GM19467 (cell line): ENCODE data around the gene ZSCAN9.

Experiments used
- ATAC-seq: cut with Tn5 transposase; IDR thresholded peaks from one replicate; pipeline ENCODE4 v1.9.1; 2021; ENCODE audit warnings: mild to moderate bottlenecking, moderate library complexity; ENCODE audit not compliant: unreplicated experiment

ZSCAN9 gene

GRCh38 chr6:28220257-28221133, 4.6 kb upstream of the ZSCAN9 start:
- ATAC-seq, result no peak

GRCh38 chr6:28224131-28225055, 682 bp upstream of the ZSCAN9 start:
- no peak for ATAC-seq

GRCh38 chr6:28226460-28226859, 1.4 kb downstream of the ZSCAN9 start:
- ATAC-seq, result no peak

GRCh38 chr6:28232785-28233184, 7.7 kb downstream of the ZSCAN9 start:
- no peak for ATAC-seq

DNA sequence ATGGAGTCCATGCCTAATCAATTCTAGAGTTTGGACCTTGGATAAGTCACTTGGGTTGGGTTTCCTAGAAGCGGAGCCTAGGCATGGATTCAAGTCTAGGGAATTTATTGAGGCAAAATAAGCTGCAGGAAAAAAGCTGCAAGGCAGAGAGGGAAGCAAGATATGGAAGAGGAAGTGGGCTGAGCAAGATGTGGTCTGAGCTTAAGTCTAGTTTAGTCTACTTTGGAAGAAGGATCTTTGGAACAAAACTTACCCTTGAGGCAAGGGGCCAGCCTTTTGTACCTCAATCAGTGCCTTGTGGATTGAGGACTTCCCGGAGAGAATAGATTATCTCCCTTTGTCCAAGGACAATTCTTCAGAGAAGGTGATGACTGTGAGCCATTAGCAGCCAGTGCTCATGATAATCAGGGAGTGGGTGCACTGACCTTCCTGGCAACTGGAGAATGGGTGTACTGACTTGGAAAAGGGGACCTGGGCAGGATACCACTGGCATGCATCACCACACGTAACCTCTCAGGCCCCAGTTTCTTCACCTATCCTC, 10.9 kb downstream of the ZSCAN9 start:
- no peak for ATAC-seq

- no peak for ATAC-seq
Measured at GRCh38 chr6:28239636-28240035, 14.6 kb downstream of the ZSCAN9 start.

DNA sequence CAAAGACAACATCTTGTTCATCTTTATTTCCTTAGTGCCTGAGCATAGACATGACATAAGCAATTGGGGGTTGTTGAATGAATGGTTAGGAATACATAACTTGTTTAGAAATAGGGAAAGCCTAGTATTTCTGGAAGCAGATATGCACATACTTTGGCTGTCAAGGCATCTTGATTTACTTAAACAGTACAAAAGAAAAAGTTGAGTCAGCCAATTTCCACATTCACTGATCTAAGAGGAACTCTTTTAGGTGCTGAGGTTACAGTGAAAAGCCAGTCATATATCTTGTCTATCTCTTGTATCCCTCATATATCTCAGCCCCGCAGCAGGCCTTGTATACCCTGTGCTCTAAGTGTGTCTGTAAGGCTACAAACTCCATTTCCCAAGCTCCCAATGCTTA, 15.4 kb downstream of the ZSCAN9 start:
- no peak for ATAC-seq

DNA sequence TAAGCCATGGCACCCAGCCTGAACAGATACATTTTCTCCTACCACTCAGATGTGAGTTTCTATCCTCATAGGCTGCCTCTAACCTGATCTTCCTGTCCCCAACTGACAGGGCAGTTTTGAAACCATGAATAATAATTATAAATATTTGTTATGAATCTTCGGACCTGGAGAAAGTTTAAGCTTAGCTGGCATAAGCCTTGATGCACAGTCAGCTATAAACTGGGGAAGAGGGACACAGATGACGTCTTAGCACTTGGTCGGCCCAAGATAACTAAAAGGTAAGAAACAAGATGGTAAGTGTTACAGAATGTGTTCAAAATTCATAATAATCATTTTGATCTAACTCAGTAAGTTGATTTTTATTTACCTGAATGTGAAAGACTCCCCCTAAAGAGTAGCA, 18.9 kb downstream of the ZSCAN9 start:
- no peak for ATAC-seq

- ATAC-seq, result no peak
Measured at GRCh38 chr6:28245206-28245941, 20.3 kb downstream of the ZSCAN9 start.

DNA sequence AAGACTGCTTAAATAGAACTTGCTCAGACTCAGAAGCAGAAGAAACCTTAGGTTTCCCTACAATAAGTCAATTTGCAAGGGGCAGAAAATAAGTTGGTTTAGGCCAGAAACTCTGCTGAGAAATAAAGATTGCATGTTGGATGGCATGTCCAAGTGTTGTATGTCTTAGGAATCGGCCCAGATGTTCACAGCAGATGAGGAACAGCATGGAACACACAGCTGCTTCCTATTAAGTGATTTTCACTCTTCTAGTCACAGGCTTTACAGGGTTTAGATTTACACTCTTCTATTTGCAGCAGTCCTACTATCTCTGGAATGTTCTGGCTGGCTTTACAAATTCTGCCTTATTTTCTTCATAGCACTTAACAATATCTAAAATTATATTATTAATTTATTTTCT, 23.8 kb downstream of the ZSCAN9 start:
- no peak for ATAC-seq

- ATAC-seq, result no peak
Measured at GRCh38 chr6:28250747-28251146, 25.7 kb downstream of the ZSCAN9 start.

DNA sequence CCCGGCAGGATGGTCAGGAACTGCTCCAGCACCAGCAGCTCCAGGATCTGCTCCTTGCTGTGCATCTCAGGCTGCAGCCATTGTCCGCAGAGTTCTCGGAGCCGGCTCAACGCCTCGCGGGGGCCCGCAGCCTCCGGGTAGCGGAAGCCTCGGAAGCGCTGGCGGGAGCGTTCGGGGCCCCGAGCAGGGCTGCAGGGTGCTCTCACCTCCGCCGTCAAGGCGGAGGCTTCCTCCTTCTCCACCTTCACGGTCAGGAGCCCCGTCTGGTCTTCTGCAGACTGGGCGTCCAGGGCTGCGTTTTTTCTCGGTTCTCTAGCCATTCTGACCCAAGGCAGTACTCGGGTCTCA, 26.6 kb downstream of the ZSCAN9 start:
- ATAC-seq, result peak; percentile 42

GRCh38 chr6:28252009-28252975, 27.2 kb downstream of the ZSCAN9 start, which contains the start of gene ZKSCAN4:
TSS of gene ZKSCAN4 (minus strand) at chr6:28252269. CDS start at chr6:28251980, 289 bp downstream.
- ATAC-seq, result peak; percentile 68

DNA sequence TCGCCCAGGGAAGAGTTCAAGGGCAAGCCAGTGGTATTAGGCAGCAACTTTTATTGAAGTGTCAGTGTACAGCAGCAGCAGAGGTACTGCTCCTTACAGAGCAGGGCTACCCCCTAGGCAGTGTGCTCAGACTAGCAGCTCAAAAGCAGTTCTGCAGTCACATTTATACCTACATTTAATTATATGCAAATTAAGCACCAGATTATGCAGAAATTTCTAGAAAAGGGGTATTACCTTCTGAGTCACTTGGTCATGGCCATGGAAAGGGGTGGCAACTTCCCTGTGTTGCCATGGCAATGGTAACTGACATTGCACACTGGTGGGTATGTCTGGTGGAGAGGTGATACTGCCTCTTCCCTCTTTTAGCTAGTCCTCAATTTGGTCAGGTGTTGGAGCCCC, 29.0 kb downstream of the ZSCAN9 start:
- ATAC-seq, result no peak

GRCh38 chr6:28257042-28257441, 32.0 kb downstream of the ZSCAN9 start:
- ATAC-seq, result no peak

- no peak for ATAC-seq
Measured at GRCh38 chr6:28258877-28259777, 34.1 kb downstream of the ZSCAN9 start, which contains the start of gene NKAPL. TSS of gene NKAPL (plus strand) at chr6:28259297. CDS start at chr6:28259372, 75 bp downstream.

- ATAC-seq, result no peak
Measured at GRCh38 chr6:28263922-28264321, 38.8 kb downstream of the ZSCAN9 start.

DNA sequence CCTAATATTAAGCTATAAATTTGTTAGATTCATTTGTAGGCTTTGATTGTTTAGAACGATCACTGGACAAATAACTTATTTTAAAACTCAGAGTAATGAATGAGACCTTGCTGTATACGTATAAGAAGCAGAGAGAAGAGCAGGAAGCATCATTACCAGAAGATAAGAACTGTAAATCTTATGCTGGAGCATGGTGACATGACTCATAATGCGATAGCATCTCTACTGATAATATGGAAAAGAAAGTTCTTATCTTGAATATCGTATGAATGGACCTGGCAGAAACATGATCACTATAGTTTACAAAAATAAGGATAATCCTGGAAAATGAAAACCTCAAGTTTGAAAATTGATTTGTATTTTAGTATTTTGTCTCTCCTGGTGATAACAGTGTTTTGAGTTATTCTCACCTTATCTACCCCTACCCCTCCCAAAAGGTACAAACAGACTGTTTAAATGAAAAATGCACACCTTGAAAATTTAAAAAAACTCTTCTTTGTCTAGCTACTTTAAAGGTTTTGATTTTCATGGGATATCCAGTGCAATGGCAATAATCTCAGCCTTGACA, 39.8 kb downstream of the ZSCAN9 start:
- no peak for ATAC-seq
